Prostate gland (tissue), 2 donors: ENCODE results near the gene FAU.

Experiments
- POLR2A ChIP-seq: fragments of 450-650 bp; IDR thresholded peaks from one replicate; pipeline ENCODE4 v1.6.1; 2016; ENCODE audit warnings: antibody characterized with exemption, mild to moderate bottlenecking
- POLR2AphosphoS5 ChIP-seq: sonication (generic); formaldehyde crosslinking; IDR thresholded peaks from one replicate; pipeline ENCODE4 v1.6.1; 2017; ENCODE audit warnings: antibody characterized with exemption
- TF ChIP-seq, protein P1 (sequence below), 4 experiments: fragments of 200-600 bp in 2 of 4; fragments of 450-650 bp in 2 of 4; sonication (generic) in 2 of 4; IDR thresholded peaks; 1 replicate in 3 of 4; 2 replicates in 1 of 4; pipeline ENCODE4 v1.5.1; 2016 to 2019; ENCODE audit warnings: antibody characterized with exemption in 4 of 4, mild to moderate bottlenecking in 2 of 4, moderate library complexity in 2 of 4

DNA sequence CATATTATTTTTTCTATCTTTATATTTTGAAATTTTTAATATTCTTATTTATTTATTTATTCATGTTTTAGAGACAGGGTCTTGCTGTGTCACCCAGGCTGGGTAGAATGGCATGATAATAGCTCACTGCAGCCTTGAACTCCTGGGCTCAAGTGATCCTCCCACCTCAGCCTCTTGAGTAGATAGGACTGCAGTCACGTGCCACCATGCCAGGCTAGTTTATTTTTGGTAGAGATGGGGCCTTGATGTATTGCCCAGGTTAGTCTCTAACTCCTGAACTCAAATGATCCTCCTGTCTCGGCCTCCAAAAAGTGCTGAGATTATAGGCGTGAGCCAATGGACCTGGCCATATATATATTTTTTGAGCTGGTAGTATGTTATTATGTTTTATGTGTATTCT lies 45.7 kb upstream of the FAU start:
- TF ChIP-seq, protein P1, sequence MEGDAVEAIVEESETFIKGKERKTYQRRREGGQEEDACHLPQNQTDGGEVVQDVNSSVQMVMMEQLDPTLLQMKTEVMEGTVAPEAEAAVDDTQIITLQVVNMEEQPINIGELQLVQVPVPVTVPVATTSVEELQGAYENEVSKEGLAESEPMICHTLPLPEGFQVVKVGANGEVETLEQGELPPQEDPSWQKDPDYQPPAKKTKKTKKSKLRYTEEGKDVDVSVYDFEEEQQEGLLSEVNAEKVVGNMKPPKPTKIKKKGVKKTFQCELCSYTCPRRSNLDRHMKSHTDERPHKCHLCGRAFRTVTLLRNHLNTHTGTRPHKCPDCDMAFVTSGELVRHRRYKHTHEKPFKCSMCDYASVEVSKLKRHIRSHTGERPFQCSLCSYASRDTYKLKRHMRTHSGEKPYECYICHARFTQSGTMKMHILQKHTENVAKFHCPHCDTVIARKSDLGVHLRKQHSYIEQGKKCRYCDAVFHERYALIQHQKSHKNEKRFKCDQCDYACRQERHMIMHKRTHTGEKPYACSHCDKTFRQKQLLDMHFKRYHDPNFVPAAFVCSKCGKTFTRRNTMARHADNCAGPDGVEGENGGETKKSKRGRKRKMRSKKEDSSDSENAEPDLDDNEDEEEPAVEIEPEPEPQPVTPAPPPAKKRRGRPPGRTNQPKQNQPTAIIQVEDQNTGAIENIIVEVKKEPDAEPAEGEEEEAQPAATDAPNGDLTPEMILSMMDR (IDR thresholded peaks at IDR 0.05), result no peak
- TF ChIP-seq POLR2A (no peak), POLR2AphosphoS5 (no peak)
